Measurements from ENCODE around the gene GPBAR1. TPM values are rescaled to one million over a fixed set of nuclear protein-coding genes. Genes with fewer than 3 reads are reported as not detected.

The GPBAR1 gene
- total RNA-seq, 1 donor from 2014 or later, result under 0.01 TPM

DNA sequence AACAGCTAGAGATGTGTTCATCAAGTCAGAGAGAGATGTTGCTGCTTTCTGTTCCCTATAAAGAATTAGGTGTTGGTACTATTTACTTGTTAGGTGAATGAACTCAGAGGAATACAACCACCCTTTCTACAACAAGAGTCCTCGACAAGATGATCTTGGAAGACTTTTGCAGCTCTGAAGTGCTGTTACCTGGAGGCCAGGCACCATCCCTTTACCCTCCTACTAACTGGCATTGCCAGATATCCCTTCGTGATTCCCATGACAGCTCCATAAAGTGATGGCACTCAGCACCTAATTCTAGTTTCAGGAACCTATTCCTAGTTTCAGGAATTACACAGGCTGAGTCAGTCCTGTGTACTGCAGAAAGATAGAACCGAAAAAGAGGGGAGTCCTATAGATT lies 33.9 kb upstream of the GPBAR1 start:
- H3K4me3 ChIP-seq (ENCODE audit: low read depth, low read length), result no peak overlapping the region
- DNase-seq (ENCODE audit: low read depth), result no peak
- no peaks in the 10 kb centered on the region for H3K27me3 ChIP-seq (ENCODE audit: control insufficient read depth, insufficient read depth, low read length)
- peaks cover 20% of the 10 kb centered on the region for H3K36me3 ChIP-seq (ENCODE audit: control insufficient read depth, insufficient read depth, low read length)
- TF ChIP-seq, protein P1, sequence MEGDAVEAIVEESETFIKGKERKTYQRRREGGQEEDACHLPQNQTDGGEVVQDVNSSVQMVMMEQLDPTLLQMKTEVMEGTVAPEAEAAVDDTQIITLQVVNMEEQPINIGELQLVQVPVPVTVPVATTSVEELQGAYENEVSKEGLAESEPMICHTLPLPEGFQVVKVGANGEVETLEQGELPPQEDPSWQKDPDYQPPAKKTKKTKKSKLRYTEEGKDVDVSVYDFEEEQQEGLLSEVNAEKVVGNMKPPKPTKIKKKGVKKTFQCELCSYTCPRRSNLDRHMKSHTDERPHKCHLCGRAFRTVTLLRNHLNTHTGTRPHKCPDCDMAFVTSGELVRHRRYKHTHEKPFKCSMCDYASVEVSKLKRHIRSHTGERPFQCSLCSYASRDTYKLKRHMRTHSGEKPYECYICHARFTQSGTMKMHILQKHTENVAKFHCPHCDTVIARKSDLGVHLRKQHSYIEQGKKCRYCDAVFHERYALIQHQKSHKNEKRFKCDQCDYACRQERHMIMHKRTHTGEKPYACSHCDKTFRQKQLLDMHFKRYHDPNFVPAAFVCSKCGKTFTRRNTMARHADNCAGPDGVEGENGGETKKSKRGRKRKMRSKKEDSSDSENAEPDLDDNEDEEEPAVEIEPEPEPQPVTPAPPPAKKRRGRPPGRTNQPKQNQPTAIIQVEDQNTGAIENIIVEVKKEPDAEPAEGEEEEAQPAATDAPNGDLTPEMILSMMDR (IDR thresholded peaks at IDR 0.05; ENCODE audit: insufficient read depth, low read length, severe bottlenecking), result no peak
- FAIRE-seq, result no peak

DNA sequence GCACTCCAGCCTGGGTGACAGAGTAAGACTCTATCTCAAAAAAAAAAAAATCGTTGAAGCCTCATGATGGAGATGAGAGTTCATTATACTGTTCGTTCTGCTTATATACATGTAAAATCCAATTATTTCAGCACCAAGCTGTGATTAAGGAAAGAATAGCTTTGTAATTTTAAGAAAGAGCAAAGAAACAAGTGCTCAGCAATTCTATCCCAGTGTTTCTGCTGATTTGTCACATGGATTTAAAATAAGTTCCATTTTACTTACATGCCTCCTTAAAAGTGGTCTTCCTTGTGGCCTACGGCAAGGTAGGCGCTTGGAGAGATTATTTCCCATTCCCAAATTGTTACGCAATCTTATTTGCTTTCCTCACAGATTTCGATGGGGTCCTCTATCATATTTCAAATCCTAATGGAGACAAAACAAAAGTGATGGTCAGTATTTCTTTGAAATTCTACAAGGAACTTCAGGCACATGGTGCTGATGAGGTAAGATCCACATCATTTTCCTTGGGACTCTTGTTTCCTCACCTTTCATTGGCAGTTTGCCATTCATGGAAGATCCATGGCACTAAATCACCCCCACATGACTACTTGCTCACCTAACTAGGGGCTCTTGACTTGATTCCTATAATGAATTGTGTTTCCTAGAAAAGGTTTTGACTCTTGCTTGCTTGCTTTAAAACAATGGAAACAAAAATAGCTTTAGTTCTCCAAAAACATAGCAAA lies 32.3 kb upstream of the GPBAR1 start:
- Histone ChIP-seq H3K4me3 (ENCODE audit: low read depth, low read length) (no peak overlapping the region), H3K36me3 (ENCODE audit: control insufficient read depth, insufficient read depth, low read length) (peaks cover 22% of the 10 kb centered on the region), H3K27me3 (ENCODE audit: control insufficient read depth, insufficient read depth, low read length) (no peaks in the 10 kb centered on the region)
- peak; percentile 86 for DNase-seq (ENCODE audit: low read depth)
- TF ChIP-seq, protein P1 (IDR thresholded peaks at IDR 0.05; ENCODE audit: insufficient read depth, low read length, severe bottlenecking), result no peak
- no peak for FAIRE-seq

DNA sequence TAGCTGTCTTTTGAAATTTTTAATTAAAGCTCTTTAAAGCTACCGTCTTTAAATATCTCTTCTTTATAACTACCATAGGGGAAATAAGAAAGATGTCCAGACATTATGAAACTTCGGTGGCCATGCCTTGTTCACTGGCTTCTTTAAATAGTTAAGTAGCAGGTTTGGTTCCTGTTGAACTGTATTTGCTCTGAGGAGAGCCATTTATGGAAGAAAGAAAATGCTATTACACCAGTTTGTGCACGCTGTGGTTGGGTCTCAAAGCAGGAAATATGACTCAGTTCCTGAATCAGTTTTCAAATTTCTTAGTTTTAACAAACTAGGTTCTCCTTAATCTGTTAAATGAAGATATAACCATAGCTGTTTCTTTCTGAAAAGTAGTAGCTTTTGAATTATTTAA lies 31.6 kb upstream of the GPBAR1 start:
- H3K27me3 ChIP-seq (ENCODE audit: control insufficient read depth, insufficient read depth, low read length), result no peaks in the 10 kb centered on the region
- peak; percentile 93 for DNase-seq (ENCODE audit: low read depth)
- no peak overlapping the region for H3K4me3 ChIP-seq (ENCODE audit: low read depth, low read length)
- TF ChIP-seq, protein P1 (IDR thresholded peaks at IDR 0.05; ENCODE audit: insufficient read depth, low read length, severe bottlenecking), result no peak
- no peak for FAIRE-seq
- peaks cover 24% of the 10 kb centered on the region for H3K36me3 ChIP-seq (ENCODE audit: control insufficient read depth, insufficient read depth, low read length)

DNA sequence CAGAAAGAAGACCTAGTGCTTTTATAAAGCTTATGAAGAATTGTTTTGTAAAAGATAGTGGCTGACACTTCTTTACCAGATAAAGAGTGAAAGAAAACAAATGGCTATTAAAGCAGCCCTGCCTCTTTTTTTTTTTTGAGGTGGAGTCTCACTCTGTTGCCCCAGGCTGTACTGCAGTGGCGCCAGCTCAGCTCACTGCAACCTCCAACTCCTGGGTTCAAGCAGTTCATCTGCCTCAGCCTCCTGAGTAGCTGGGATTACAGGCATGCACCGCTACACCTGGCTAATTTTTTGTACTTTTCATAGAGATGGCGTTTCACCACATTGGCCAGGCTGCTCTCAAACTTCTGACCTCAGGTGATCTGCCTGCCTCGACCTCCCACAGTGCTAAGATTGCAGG lies 31.0 kb upstream of the GPBAR1 start:
- Histone ChIP-seq H3K27me3 (ENCODE audit: control insufficient read depth, insufficient read depth, low read length) (no peaks in the 10 kb centered on the region), H3K36me3 (ENCODE audit: control insufficient read depth, insufficient read depth, low read length) (peaks cover 28% of the 10 kb centered on the region), H3K4me3 (ENCODE audit: low read depth, low read length) (no peak overlapping the region)
- DNase-seq (ENCODE audit: low read depth) (peak; percentile 80), FAIRE-seq (no peak)
- TF ChIP-seq, protein P1 (IDR thresholded peaks at IDR 0.05; ENCODE audit: insufficient read depth, low read length, severe bottlenecking), result no peak

DNA sequence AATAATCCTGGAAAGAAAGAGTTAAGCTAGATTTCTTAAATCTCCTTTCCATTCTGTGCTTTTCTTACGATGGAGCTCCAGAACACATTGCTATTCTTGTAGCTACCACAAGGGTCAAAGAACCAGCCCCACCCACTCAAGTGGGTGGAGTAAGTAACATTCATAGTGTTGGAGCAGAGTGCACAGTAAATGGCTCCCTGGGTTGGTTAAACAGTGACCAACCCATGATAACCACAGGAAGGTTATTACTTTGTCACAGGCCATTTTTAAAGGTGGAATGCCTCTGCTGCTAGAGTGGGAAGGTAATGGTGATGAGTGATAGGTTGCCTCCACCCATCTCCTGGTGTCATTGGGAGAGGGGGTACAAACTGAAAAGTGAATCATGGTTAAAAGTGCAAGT lies 29.9 kb upstream of the GPBAR1 start:
- no peak for DNase-seq (ENCODE audit: low read depth)

More for the DNA sequence above, 29.9 kb upstream of the GPBAR1 start:
- peaks cover 32% of the 10 kb centered on the region for H3K36me3 ChIP-seq (ENCODE audit: control insufficient read depth, insufficient read depth, low read length)
- no peak overlapping the region for H3K4me3 ChIP-seq (ENCODE audit: low read depth, low read length)
- FAIRE-seq, result no peak
- H3K27me3 ChIP-seq (ENCODE audit: control insufficient read depth, insufficient read depth, low read length), result no peaks in the 10 kb centered on the region
- TF ChIP-seq, protein P1 (IDR thresholded peaks at IDR 0.05; ENCODE audit: insufficient read depth, low read length, severe bottlenecking), result peak; percentile 18
